Keratinocyte (primary cell): Measurements from ENCODE around the gene PLAA. TPM values are rescaled to one million over a fixed set of nuclear protein-coding genes. Genes with fewer than 3 reads are reported as not detected.

Source experiments
- DNase-seq: peaks from one replicate; pipeline ENCODE4 v3.0.0-alpha.2; 2011; ENCODE audit warnings: low read depth, missing footprints, low spot score
- FAIRE-seq: peaks from 2 replicates; lab custom pipeline; 2011; peaks lifted over from hg19 to GRCh38; lab: Jason Lieb, UNC
- H2AFZ ChIP-seq: 2 replicates; pipeline ENCODE4 v1.6.0; 2012; ENCODE audit warnings: low read length, control low read depth, inconsistent platforms; ENCODE audit not compliant: control insufficient read depth
- H3K27ac ChIP-seq: 2 replicates; pipeline ENCODE4 v1.5.1; 2011; ENCODE audit warnings: low read length; ENCODE audit not compliant: control insufficient read depth, insufficient read depth
- H3K27me3 ChIP-seq: 3 replicates; pipeline ENCODE4 v1.6.0; 2011; ENCODE audit warnings: low read length; ENCODE audit not compliant: control insufficient read depth, insufficient read depth; ENCODE audit errors: extremely low read depth
- H3K36me3 ChIP-seq, 2 experiments: 2 replicates in 1 of 2; 3 replicates in 1 of 2; pipeline ENCODE4 v1.5.1; 2011; ENCODE audit warnings: low read length in 2 of 2, mild to moderate bottlenecking in 1 of 2; ENCODE audit not compliant: control insufficient read depth in 2 of 2, insufficient read depth in 2 of 2; ENCODE audit errors: extremely low read depth in 1 of 2
- H3K4me1 ChIP-seq: 3 replicates; pipeline ENCODE4 v1.5.1; 2011; ENCODE audit warnings: low read length; ENCODE audit not compliant: control insufficient read depth, insufficient read depth; ENCODE audit errors: extremely low read depth
- H3K4me2 ChIP-seq: 3 replicates; pipeline ENCODE4 v1.6.0; 2011; ENCODE audit warnings: low read depth, low read length; ENCODE audit not compliant: control insufficient read depth, insufficient read depth; ENCODE audit errors: extremely low read depth
- H3K4me3 ChIP-seq, 3 experiments: fragments of 200-600 bp in 1 of 3; sonication (generic) in 1 of 3; 2 replicates in 2 of 3; 3 replicates in 1 of 3; pipeline ENCODE4 v1.5.1; 2011 to 2016; ENCODE audit warnings: low read length in 3 of 3, mild to moderate bottlenecking in 3 of 3, control low read depth in 2 of 3, inconsistent platforms in 1 of 3, low read depth in 1 of 3, mixed read lengths in 1 of 3, mixed run types in 1 of 3, moderate library complexity in 1 of 3; ENCODE audit not compliant: control insufficient read depth in 2 of 3, insufficient read depth in 2 of 3; ENCODE audit errors: extremely low read depth in 1 of 3
- H3K79me2 ChIP-seq: 2 replicates; pipeline ENCODE4 v1.6.0; 2012; ENCODE audit warnings: low read length; ENCODE audit not compliant: control insufficient read depth, insufficient read depth
- H3K9ac ChIP-seq: 3 replicates; pipeline ENCODE4 v1.6.0; 2011; ENCODE audit warnings: low read length; ENCODE audit not compliant: control insufficient read depth, insufficient read depth; ENCODE audit errors: extremely low read depth
- H3K9me1 ChIP-seq: 3 replicates; pipeline ENCODE4 v1.6.0; 2011; ENCODE audit warnings: low read length; ENCODE audit not compliant: control insufficient read depth, insufficient read depth; ENCODE audit errors: extremely low read depth
- H3K9me3 ChIP-seq: 2 replicates; pipeline ENCODE4 v1.5.1; 2012; ENCODE audit warnings: low read depth, low read length; ENCODE audit not compliant: control insufficient read depth
- H4K20me1 ChIP-seq: 3 replicates; pipeline ENCODE4 v1.6.0; 2011; ENCODE audit warnings: low read length; ENCODE audit not compliant: control insufficient read depth, insufficient read depth; ENCODE audit errors: extremely low read depth
- CTCF ChIP-seq, 3 experiments: IDR thresholded peaks in 1 of 3; conservative IDR thresholded peaks in 1 of 3; optimal IDR thresholded peaks in 1 of 3; 2 replicates in 2 of 3; 3 replicates in 1 of 3; pipeline versions ENCODE3 to v1.5.1; 2011; ENCODE audit warnings: low read length in 3 of 3, mild to moderate bottlenecking in 3 of 3, moderate library complexity in 2 of 3, control low read depth in 1 of 3, inconsistent platforms in 1 of 3; ENCODE audit not compliant: insufficient read depth in 2 of 3; ENCODE audit errors: extremely low read depth in 1 of 3
- EZH2 ChIP-seq: IDR thresholded peaks from one replicate; pipeline ENCODE4 v1.6.1; 2012; ENCODE audit warnings: inconsistent platforms, mild to moderate bottlenecking, low read length, moderate library complexity
- dilution Hi-C: fragments of 300-500 bp; cut with MboI; formaldehyde crosslinking; loops from one replicate; pipeline ENCODE4 v1.7.0; 2020; ENCODE audit warnings: low sequenced_read_pairs; ENCODE audit not compliant: extremely low pct_ligation_motif_present
- polyA plus RNA-seq, 5 experiments: library from polyadenylated mRNA; depleted of rRNA in 3 of 5; stranded (reverse) in 3 of 5; stranded (forward) in 1 of 5; unstranded in 1 of 5; fragments of >200 nt; gene quantifications; 1 replicate in 1 of 5; 2 replicates in 3 of 5; 3 replicates in 1 of 5; pipeline versions ENCODE4 v1.2.1 to v1.2.3, GENCODE V29; 2011 to 2012; ENCODE audit warnings: missing spikeins in 2 of 5, low read depth in 1 of 5, low replicate concordance in 1 of 5
- small RNA-seq, 3 experiments: library from RNA; depleted of rRNA; stranded (forward); fragments of <200 nt; gene quantifications; one replicate each; pipeline ENCODE3, GENCODE V24; 2012; ENCODE audit warnings: low read depth in 3 of 3, low replicate concordance in 1 of 3; ENCODE audit not compliant: insufficient read length in 3 of 3

The PLAA gene
- polyA plus RNA-seq, 1 donor (not counting 4 experiments of a cell fraction or from before 2014, with no cell fraction given) = 30.3 TPM

GRCh38 chr9:26863074-26863473, 84.0 kb downstream of the PLAA start:
- peak in 1 of 3 experiments; percentile 8 for TF ChIP-seq CTCF (optimal IDR thresholded peaks at IDR 0.05 in 1 of 3, IDR thresholded peaks at IDR 0.05 in 1 of 3, conservative IDR thresholded peaks at IDR 0.05 in 1 of 3; ENCODE audit: extremely low read depth in 1 of 3, insufficient read depth in 2 of 3, low read length in 3 of 3)
- TF ChIP-seq EZH2 = no peak
- Histone ChIP-seq H4K20me1 (no peaks in the 10 kb centered on the region), H3K27ac (no peak overlapping the region), H3K9ac (no peak overlapping the region), H3K4me2 (no peak overlapping the region), H3K9me1 (no peaks in the 10 kb centered on the region), H3K36me3 (peaks cover 0 to 3% of the 10 kb centered on the region in 2 experiments), H3K9me3 (no peaks in the 10 kb centered on the region), H2AFZ (no peak overlapping the region), H3K27me3 (no peaks in the 10 kb centered on the region), H3K79me2 (no peaks in the 10 kb centered on the region), H3K4me3 (no peak overlapping the region), H3K4me1 (no peaks in the 10 kb centered on the region)
- FAIRE-seq (no peak), DNase-seq (no peak)
- dilution Hi-C loops = no loop called here

- dilution Hi-C loops = no loop called here
- H3K27me3 ChIP-seq = no peaks in the 10 kb centered on the region
- H3K4me1 ChIP-seq = no peaks in the 10 kb centered on the region
- no peaks in the 10 kb centered on the region for H3K79me2 ChIP-seq
- no peak for TF ChIP-seq EZH2
- TF ChIP-seq CTCF (optimal IDR thresholded peaks at IDR 0.05 in 1 of 3, IDR thresholded peaks at IDR 0.05 in 1 of 3, conservative IDR thresholded peaks at IDR 0.05 in 1 of 3; ENCODE audit: extremely low read depth in 1 of 3, insufficient read depth in 2 of 3, low read length in 3 of 3) = peak; percentile 70 to 82 (median 74)
- no peak overlapping the region for H2AFZ ChIP-seq
- DNase-seq (peak; percentile 36), FAIRE-seq (peak; percentile 81)
- peaks cover 3% of the 10 kb centered on the region in 2 experiments for H3K36me3 ChIP-seq
- H4K20me1 ChIP-seq = no peaks in the 10 kb centered on the region
- H3K27ac ChIP-seq = no peak overlapping the region
- H3K4me3 ChIP-seq = no peak overlapping the region
- no peak overlapping the region for H3K9ac ChIP-seq
- H3K4me2 ChIP-seq = no peak overlapping the region
- no peaks in the 10 kb centered on the region for H3K9me1 ChIP-seq
- no peaks in the 10 kb centered on the region for H3K9me3 ChIP-seq
Observed at GRCh38 chr9:26856413-26857032, 90.5 kb downstream of the PLAA start.

Small RNA genes lying within 50 kb of the gene (small RNA-seq; reads per million reads assigned to genes)
- gene RN7SL100P = 0 to 3.7 (median 0) reads per million in 3 experiments

Other genes with a start within 250 kb of the PLAA start
- gene CAAP1, start 54.4 kb downstream of the PLAA start, polyA plus RNA-seq = 7.4 to 14.4 TPM (median 9.0 TPM) in 3 replicates
- 8.7 to 12.9 TPM (median 9.1 TPM) in 3 replicates for gene IFT74, start 9.2 kb upstream of the PLAA start, polyA plus RNA-seq
- not detected in 3 replicates for gene LRRC19, start 58.4 kb upstream of the PLAA start, polyA plus RNA-seq
- gene TEK, start 162.0 kb upstream of the PLAA start, polyA plus RNA-seq = 0.01 to 0.05 TPM (median 0.03 TPM) in 3 replicates